ENCODE results near the gene ZNF219. TPM values are rescaled to one million over a fixed set of nuclear protein-coding genes. Genes with fewer than 3 reads are reported as not detected.

Gene ZNF219
- total and polyA plus RNA-seq, 10 donors = 5.5 to 26.7 (median 12.1) TPM

DNA sequence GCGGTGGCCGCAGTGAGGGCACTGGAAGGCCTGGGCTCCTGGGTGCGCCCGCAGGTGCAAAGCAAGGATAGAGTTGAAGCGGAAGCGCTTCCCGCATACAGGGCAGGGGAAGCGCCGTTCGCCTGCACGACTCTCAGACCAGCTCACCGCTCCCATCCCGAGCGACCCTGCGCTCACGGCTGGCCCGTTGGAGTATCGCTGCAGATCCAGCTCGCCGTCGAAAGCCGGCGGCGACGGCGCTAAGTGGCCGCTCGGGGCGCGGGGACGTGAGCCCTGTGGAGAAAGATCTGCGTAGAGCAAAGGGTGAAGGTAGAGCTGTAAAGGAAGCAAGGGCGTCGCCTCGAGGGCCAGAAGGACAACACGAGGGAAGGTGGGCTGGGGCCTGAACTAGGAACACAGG, 5.4 kb downstream of the ZNF219 start:
- intact Hi-C loops (cut with DNase I; ENCODE audit: low total_unique reads) = loop anchor here (5.0 kb wide), 1 partner anchor 76 kb away; no protein-coding TSS in a partner anchor
- Histone ChIP-seq H3K27ac (no peak overlapping the region), H3K9me3 (no peaks in the 10 kb centered on the region), H3K27me3 (replicated peaks in 1 of 7) (peaks cover 0 to 10% (median 0%) of the 10 kb centered on the region in 7 donors), H3K4me3 (no peak overlapping the region), H3K36me3 (peaks cover 0 to 49% (median 5%) of the 10 kb centered on the region in 6 donors), H3K4me1 (peaks cover 5 to 72% (median 33%) of the 10 kb centered on the region in 6 donors)
- no peak for DNase-seq
- 77 to 87% (median 84%) methylated on average over 31 to 36 of the region's 36 CpGs for WGBS, 5 donors
- no peak for TF ChIP-seq POLR2AphosphoS5 (IDR thresholded peaks at IDR 0.05)
- TF ChIP-seq, protein P1, sequence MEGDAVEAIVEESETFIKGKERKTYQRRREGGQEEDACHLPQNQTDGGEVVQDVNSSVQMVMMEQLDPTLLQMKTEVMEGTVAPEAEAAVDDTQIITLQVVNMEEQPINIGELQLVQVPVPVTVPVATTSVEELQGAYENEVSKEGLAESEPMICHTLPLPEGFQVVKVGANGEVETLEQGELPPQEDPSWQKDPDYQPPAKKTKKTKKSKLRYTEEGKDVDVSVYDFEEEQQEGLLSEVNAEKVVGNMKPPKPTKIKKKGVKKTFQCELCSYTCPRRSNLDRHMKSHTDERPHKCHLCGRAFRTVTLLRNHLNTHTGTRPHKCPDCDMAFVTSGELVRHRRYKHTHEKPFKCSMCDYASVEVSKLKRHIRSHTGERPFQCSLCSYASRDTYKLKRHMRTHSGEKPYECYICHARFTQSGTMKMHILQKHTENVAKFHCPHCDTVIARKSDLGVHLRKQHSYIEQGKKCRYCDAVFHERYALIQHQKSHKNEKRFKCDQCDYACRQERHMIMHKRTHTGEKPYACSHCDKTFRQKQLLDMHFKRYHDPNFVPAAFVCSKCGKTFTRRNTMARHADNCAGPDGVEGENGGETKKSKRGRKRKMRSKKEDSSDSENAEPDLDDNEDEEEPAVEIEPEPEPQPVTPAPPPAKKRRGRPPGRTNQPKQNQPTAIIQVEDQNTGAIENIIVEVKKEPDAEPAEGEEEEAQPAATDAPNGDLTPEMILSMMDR (IDR thresholded peaks at IDR 0.05 in 8 of 11, conservative IDR thresholded peaks at IDR 0.05 in 3 of 11) = no peak
- no peak for TF ChIP-seq POLR2A (IDR thresholded peaks at IDR 0.05)

DNA sequence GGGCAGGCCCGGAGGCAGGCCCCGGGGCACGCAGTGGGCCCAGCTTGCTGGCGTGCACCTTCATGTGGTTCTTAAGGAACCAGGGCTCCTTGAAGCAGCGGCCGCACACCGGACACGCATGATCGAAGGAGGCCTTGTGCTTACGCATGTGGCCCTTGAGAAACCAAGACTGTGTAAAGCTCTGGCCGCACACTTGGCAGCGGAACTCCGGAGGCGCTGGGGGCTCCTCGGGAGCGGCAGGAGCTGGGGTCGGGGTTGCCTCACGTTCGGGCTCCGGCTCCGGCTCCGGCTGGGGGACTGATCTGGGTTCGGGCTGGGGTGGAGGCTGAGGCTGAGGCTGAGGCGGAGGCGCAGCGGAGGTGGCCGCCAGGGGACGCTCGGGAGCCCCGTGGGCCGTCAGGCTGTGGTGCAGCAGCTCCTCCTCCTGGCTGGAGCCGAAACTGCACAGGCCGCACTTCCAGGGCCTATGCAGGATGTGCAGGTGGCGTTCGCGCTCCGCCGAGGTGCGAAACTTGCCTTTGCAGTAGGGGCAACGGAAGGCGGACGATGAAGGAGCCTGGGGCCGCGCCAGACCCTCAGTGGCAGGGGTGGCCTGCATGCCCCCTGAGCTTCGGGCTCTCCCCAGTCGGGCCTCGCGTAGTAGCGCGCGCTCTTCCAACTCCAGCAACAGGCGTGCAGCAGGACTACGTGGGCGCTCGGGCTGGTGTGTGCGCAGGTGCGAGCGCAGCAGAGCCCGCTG, 6.0 kb downstream of the ZNF219 start:
- Histone ChIP-seq H3K4me1 (peaks cover 10 to 73% (median 35%) of the 10 kb centered on the region in 6 donors), H3K36me3 (peaks cover 0 to 55% (median 5%) of the 10 kb centered on the region in 6 donors), H3K9me3 (no peaks in the 10 kb centered on the region), H3K27ac (peak overlapping the region in 6 of 8 donors; percentile 1 to 89 (median 54)), H3K4me3 (peak overlapping the region in 1 of 8 donors; percentile 6), H3K27me3 (replicated peaks in 1 of 7) (peaks cover 0 to 4% (median 0%) of the 10 kb centered on the region in 7 donors)
- peak; percentile 98 for DNase-seq
- 36 to 43% (median 39%) methylated on average over 47 to 59 of the region's 59 CpGs for WGBS, 5 donors
- TF ChIP-seq POLR2AphosphoS5 (IDR thresholded peaks at IDR 0.05) (peak; percentile 83 to 91 (median 86)), POLR2A (IDR thresholded peaks at IDR 0.05) (no peak)
- TF ChIP-seq, protein P1 (IDR thresholded peaks at IDR 0.05 in 8 of 11, conservative IDR thresholded peaks at IDR 0.05 in 3 of 11) = peak; percentile 100
- intact Hi-C loops (cut with DNase I; ENCODE audit: low total_unique reads) = loop anchor here (5.0 kb wide), 1 partner anchor 75 kb away; no protein-coding TSS in a partner anchor

DNA sequence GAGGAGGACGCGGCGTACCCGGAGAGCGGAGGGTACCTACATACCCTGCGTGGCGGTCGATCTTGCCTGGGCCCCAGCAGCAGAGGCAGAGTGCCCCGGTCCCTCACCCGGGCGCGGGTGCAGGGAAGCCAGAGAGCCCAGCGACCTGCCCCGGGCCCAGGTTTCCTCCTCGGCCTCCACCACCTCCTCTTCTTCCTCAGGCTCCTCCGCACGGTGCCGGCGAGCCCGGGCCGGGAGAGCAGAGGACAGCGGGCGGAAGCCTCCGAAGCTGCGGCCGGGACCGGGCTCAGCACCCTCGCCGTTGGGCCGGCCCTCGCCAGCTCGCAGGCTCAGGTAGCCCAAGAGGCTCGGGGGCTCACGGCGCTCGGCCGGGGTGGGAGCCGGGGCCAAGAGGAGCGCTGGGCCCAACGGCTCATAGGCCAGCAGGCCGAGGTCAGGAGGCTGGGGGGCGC, 6.6 kb downstream of the ZNF219 start:
- TF ChIP-seq POLR2AphosphoS5 (IDR thresholded peaks at IDR 0.05) (no peak), POLR2A (IDR thresholded peaks at IDR 0.05) (no peak)
- TF ChIP-seq, protein P1 (IDR thresholded peaks at IDR 0.05 in 8 of 11, conservative IDR thresholded peaks at IDR 0.05 in 3 of 11) = no peak
- Histone ChIP-seq H3K27me3 (replicated peaks in 1 of 7) (no peaks in the 10 kb centered on the region), H3K27ac (peak overlapping the region in 6 of 8 donors; percentile 1 to 89 (median 54)), H3K4me1 (peaks cover 11 to 73% (median 37%) of the 10 kb centered on the region in 6 donors), H3K4me3 (peak overlapping the region in 1 of 8 donors; percentile 6), H3K9me3 (no peaks in the 10 kb centered on the region), H3K36me3 (peaks cover 0 to 61% (median 5%) of the 10 kb centered on the region in 6 donors)
- peak; percentile 85 for DNase-seq
- WGBS, 5 donors = 83 to 94% (median 89%) methylated on average over 41 to 42 of the region's 42 CpGs
- intact Hi-C loops (cut with DNase I; ENCODE audit: low total_unique reads) = loop anchor here (5.0 kb wide), 1 partner anchor 75 kb away; no protein-coding TSS in a partner anchor
